GM12801 (cell line): ENCODE measurements around the gene IL13RA2.

Experiments
- TF ChIP-seq, protein P1 (sequence below): IDR thresholded peaks from one replicate; pipeline ENCODE4 v1.5.1; 2011; ENCODE audit warnings: control low read depth; ENCODE audit not compliant: insufficient read length; ENCODE audit errors: extremely low read depth

The IL13RA2 gene

DNA sequence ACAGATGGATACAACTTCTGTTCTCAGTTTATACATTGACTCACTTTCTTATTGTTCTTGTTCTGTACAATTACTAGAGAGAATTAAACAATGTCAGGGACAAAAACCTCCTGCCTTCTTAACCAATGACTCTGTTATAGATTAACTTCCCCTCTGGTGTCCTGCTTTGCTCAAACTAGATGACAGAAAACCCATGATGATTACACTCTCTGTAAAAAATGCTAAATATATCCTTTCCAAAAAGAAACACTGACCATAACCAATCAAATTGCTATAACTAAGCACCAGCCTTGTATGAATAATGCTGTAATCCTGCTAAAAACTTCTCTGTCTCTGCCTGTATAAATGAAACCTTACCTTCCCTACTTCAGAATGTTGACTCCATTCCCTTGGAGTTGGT is 29.8 kb upstream of the IL13RA2 start:
- TF ChIP-seq, protein P1, sequence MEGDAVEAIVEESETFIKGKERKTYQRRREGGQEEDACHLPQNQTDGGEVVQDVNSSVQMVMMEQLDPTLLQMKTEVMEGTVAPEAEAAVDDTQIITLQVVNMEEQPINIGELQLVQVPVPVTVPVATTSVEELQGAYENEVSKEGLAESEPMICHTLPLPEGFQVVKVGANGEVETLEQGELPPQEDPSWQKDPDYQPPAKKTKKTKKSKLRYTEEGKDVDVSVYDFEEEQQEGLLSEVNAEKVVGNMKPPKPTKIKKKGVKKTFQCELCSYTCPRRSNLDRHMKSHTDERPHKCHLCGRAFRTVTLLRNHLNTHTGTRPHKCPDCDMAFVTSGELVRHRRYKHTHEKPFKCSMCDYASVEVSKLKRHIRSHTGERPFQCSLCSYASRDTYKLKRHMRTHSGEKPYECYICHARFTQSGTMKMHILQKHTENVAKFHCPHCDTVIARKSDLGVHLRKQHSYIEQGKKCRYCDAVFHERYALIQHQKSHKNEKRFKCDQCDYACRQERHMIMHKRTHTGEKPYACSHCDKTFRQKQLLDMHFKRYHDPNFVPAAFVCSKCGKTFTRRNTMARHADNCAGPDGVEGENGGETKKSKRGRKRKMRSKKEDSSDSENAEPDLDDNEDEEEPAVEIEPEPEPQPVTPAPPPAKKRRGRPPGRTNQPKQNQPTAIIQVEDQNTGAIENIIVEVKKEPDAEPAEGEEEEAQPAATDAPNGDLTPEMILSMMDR = no peak

DNA sequence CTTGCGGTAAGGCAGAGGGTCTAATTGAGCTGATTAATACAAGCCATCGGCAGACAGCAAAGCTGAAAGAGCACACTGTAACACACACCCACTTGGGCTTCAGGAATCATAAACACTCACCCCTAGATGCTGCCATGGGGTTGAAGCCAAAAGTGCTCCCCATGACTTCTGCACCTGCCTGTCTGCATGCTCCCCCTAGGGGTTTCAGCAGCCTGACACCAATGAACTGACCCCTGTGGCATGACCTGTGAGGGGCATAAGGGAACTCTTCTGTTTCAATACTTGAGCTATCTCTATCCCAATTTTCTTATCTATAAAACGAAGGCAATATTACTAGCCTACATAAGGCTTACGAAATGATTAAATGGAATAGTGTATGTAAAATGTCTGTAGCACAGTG is 23.0 kb upstream of the IL13RA2 start:
- TF ChIP-seq, protein P1 = no peak

DNA sequence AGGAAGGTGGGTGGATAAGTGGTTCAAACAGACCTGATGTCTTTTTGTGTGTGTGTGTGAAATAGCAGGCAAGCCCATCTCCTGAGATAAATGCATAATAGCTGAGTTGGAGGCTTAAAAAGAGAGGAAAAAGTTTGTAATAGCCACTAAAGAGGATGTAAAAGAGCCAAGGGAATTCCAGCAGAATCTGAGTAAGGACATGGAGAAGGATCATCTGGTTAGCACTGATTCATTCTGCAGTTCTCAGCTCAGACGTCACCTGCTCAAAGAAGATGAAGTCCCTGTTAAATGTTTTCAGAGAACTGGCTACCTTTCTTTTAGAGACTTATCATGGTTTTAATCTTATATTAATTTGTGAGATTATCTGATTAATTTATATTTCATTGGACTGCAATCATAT is 21.0 kb upstream of the IL13RA2 start:
- TF ChIP-seq, protein P1 = no peak

DNA sequence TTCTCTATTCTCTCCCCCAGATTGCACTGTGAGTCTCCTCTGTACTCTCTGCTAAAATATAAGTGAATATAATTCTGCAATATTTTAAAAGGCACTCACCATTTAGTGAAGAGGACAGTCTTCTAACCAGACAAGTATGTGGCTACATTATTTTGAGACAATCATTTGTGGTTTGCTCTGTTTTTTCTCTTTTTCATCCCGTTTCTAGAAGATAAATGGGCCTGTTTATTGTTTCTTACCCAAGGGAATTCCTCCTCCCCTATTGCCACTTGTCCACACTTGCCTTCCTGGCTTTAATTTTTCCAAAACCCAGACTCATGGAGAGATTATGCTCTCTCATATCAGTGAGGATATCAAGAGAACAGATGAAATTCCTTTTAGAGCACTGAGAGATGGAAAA is 18.6 kb upstream of the IL13RA2 start:
- TF ChIP-seq, protein P1 = no peak

DNA sequence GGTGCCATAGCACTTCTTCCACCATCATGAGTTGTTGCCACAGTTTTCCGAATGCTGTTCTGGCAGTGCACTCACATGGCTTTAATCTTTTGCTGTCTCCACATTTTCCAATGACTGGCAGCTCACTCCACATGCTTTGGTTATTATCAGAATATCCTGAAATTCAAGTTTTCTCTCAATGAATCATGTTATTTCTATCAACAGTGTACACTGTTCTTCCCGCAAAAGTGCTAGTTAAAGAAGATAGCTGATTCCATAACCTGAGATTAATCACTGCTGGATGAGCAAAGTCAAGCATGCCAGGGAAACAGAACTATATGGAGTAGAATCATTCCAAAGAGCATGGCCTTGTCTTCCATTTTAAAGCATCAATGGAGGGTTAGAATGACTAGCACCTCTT is 14.6 kb upstream of the IL13RA2 start:
- TF ChIP-seq, protein P1 = no peak

DNA sequence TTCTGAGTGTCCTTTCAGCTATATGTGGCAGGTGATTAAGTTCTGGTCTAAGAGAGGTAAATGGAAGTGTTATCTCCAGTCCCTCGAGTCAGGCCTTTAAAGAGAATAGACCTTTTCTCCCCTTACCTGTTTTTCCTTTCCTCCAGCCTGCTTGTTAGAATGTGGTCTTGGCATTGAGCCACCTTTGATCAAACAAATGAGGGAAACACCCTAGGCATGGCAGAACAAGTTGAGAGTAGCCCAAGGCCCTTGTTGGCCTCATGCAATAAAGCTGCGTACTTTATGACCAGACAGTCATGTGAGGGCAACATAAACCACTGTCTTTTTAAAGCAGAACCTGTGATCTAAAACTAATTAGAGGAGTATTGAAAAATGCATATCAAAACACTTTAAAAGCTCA is 13.2 kb upstream of the IL13RA2 start:
- TF ChIP-seq, protein P1 = no peak

DNA sequence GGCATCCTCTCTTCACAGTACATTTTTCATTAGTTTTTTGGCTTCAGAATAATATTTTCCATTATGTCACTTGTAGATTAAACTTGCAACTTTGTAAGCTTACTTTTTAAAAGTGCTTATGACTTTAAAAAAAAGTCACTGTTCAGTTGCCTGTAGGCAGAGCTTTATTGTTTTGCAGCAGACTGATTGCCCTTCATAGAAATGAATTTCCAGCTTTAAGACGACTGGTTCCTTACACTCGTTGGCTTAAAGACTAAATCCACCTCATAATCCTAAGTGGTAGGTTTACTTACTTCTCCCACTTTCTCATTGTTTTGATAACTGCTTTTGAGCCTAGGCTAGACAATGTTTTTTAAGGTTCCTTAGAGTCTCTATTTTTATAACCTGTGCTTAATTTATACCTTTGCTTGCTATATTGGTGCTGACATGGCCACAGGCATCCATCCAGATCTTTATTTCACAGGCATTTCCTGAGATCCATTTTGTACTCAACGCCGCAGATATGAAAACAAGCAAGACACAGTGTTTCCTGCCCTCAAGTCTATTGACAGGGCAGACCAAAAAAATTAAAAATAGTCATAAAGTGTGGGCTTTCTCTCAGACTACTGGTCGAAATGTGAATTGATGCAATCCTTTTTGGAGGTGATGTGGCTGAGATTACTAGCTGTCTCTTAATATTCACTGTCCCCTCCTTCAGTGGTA is 12.6 kb upstream of the IL13RA2 start:
- TF ChIP-seq, protein P1 = no peak
